ENCODE measurements around the gene TRIM14. TPM values are rescaled to one million over a fixed set of nuclear protein-coding genes. Genes with fewer than 3 reads are reported as not detected.

TRIM14 gene
- total RNA-seq, 1 experiment from 2014 or later, result 34.5 TPM

- Histone ChIP-seq H3K9me3 (no peaks in the 10 kb centered on the region), H3K4me1 (no peaks in the 10 kb centered on the region), H3K27me3 (replicated peaks; ENCODE audit: control insufficient read depth, insufficient read depth, low read length) (no peaks in the 10 kb centered on the region), H3K4me3 (ENCODE audit: low read depth, low read length) (no peak overlapping the region), H3K36me3 (ENCODE audit: control insufficient read depth, insufficient read depth, low read length) (peaks cover 7% of the 10 kb centered on the region)
- CTCF ChIA-PET, result no interaction called here
- Mint-ChIP-seq H3K27me3 (ENCODE audit: insufficient read depth, unreplicated experiment) (no peaks in the 10 kb centered on the region), H3K36me3 (ENCODE audit: insufficient read depth, unreplicated experiment) (peaks cover 46% of the 10 kb centered on the region), H3K27ac (ENCODE audit: unreplicated experiment) (no peak overlapping the region), H3K9me3 (ENCODE audit: unreplicated experiment) (no peaks in the 10 kb centered on the region), H3K4me3 (ENCODE audit: unreplicated experiment) (no peak overlapping the region), H3K4me1 (ENCODE audit: low read depth, unreplicated experiment) (no peaks in the 10 kb centered on the region)
- no peak for TF ChIP-seq CTCF (IDR thresholded peaks at IDR 0.05; ENCODE audit: insufficient read depth in 1 of 2, low read depth in 1 of 2, low read length in 1 of 2, severe bottlenecking in 1 of 2, unreplicated experiment in 1 of 2)
- POLR2A ChIA-PET, result no interaction called here
- DNase-seq, result no peak
- intact Hi-C loops (cut with micrococcal nuclease; ENCODE audit: unreplicated experiment), result no loop called here
- BruUV-seq (replicated peaks), result no TSS peak
Measured at GRCh38 chr9:98129451-98129881, 10.4 kb upstream of the TRIM14 start.

- H3K4me3 ChIP-seq (ENCODE audit: low read depth, low read length), result no peak overlapping the region
- H3K9me3 ChIP-seq, result no peaks in the 10 kb centered on the region
- no peaks in the 10 kb centered on the region for H3K4me1 ChIP-seq
- TF ChIP-seq CTCF (IDR thresholded peaks at IDR 0.05; ENCODE audit: insufficient read depth in 1 of 2, low read depth in 1 of 2, low read length in 1 of 2, severe bottlenecking in 1 of 2, unreplicated experiment in 1 of 2), result no peak
- intact Hi-C loops (cut with micrococcal nuclease; ENCODE audit: unreplicated experiment), result no loop called here
- Mint-ChIP-seq H3K9me3 (ENCODE audit: unreplicated experiment) (no peaks in the 10 kb centered on the region), H3K27me3 (ENCODE audit: insufficient read depth, unreplicated experiment) (no peaks in the 10 kb centered on the region), H3K27ac (ENCODE audit: unreplicated experiment) (no peak overlapping the region), H3K4me3 (ENCODE audit: unreplicated experiment) (no peak overlapping the region), H3K4me1 (ENCODE audit: low read depth, unreplicated experiment) (no peaks in the 10 kb centered on the region), H3K36me3 (ENCODE audit: insufficient read depth, unreplicated experiment) (peaks cover 58% of the 10 kb centered on the region)
- ChIA-PET CTCF (no interaction called here), POLR2A (no interaction called here)
- BruUV-seq (replicated peaks), result no TSS peak
- DNase-seq, result no peak
- no peaks in the 10 kb centered on the region for H3K27me3 ChIP-seq (replicated peaks; ENCODE audit: control insufficient read depth, insufficient read depth, low read length)
- peaks cover 7% of the 10 kb centered on the region for H3K36me3 ChIP-seq (ENCODE audit: control insufficient read depth, insufficient read depth, low read length)
Measured at GRCh38 chr9:98128316-98128715, 9.3 kb upstream of the TRIM14 start.

- Histone ChIP-seq H3K36me3 (ENCODE audit: control insufficient read depth, insufficient read depth, low read length) (peaks cover 7% of the 10 kb centered on the region), H3K4me1 (no peaks in the 10 kb centered on the region), H3K27me3 (replicated peaks; ENCODE audit: control insufficient read depth, insufficient read depth, low read length) (no peaks in the 10 kb centered on the region), H3K4me3 (ENCODE audit: low read depth, low read length) (no peak overlapping the region), H3K9me3 (no peaks in the 10 kb centered on the region)
- intact Hi-C loops (cut with micrococcal nuclease; ENCODE audit: unreplicated experiment), result no loop called here
- H3K27ac Mint-ChIP-seq (ENCODE audit: unreplicated experiment), result no peak overlapping the region
- BruUV-seq (replicated peaks), result no TSS peak
- no peak overlapping the region for H3K4me3 Mint-ChIP-seq (ENCODE audit: unreplicated experiment)
- peaks cover 54% of the 10 kb centered on the region for H3K36me3 Mint-ChIP-seq (ENCODE audit: insufficient read depth, unreplicated experiment)
- H3K27me3 Mint-ChIP-seq (ENCODE audit: insufficient read depth, unreplicated experiment), result no peaks in the 10 kb centered on the region
- H3K9me3 Mint-ChIP-seq (ENCODE audit: unreplicated experiment), result no peaks in the 10 kb centered on the region
- ChIA-PET POLR2A (no interaction called here), CTCF (no interaction called here)
- no peaks in the 10 kb centered on the region for H3K4me1 Mint-ChIP-seq (ENCODE audit: low read depth, unreplicated experiment)
- DNase-seq, result no peak
- no peak for TF ChIP-seq CTCF (IDR thresholded peaks at IDR 0.05; ENCODE audit: insufficient read depth in 1 of 2, low read depth in 1 of 2, low read length in 1 of 2, severe bottlenecking in 1 of 2, unreplicated experiment in 1 of 2)
Measured at GRCh38 chr9:98127226-98127625, 8.2 kb upstream of the TRIM14 start.

Measured in Caco-2 (cell line).